A549 treated with Hydrocortisone at 1 μM for 4 hours (cell line): ENCODE data around the gene DCAKD. TPM values are rescaled to one million over a fixed set of nuclear protein-coding genes. Genes with fewer than 3 reads are reported as not detected.

Experiments used
- total RNA-seq: library from RNA; stranded (reverse); fragments of 200-300 nt; extraction: Qiagen RNA extraction; gene quantifications from 5 replicates; pipeline ENCODE4 v1.2.3, GENCODE V29; 2022

DCAKD gene
- total RNA-seq = 15.9 to 19.3 TPM (median 18.0 TPM) in 5 replicates

GRCh38 chr17:45051060-45051719 is at the start of gene DCAKD:
Gene DCAKD, minus strand, starts transcription at chr17:45051632. Its CDS starts 16,747 bp downstream, at chr17:45034885.

GRCh38 chr17:45060797-45061605 is 9.6 kb upstream of the DCAKD start, which contains the start of gene NMT1:
Gene NMT1, plus strand, starts transcription at chr17:45061317. Its CDS starts 13 bp downstream, at chr17:45061330.

Other genes starting within 250 kb of the DCAKD start
- gene GJC1, start 221.3 kb downstream of the DCAKD start, total RNA-seq = 23.1 to 34.0 TPM (median 28.6 TPM) in 5 replicates
- not detected in 5 replicates for gene HIGD1B, start 203.7 kb downstream of the DCAKD start, total RNA-seq
- gene EFTUD2, start 152.2 kb downstream of the DCAKD start, total RNA-seq = 135 to 203 TPM (median 145 TPM) in 5 replicates
- gene GFAP, start 136.1 kb downstream of the DCAKD start, total RNA-seq = 0.55 to 1.2 TPM (median 0.68 TPM) in 5 replicates
- 32.9 to 38.1 TPM (median 37.3 TPM) in 5 replicates for gene KIF18B, start 103.9 kb downstream of the DCAKD start, total RNA-seq
- gene C1QL1, start 83.3 kb downstream of the DCAKD start, total RNA-seq = 15.2 to 32.8 TPM (median 28.1 TPM) in 5 replicates
- 170 to 365 TPM (median 187 TPM) in 5 replicates for gene NMT1, start 9.7 kb upstream of the DCAKD start, total RNA-seq
- gene PLCD3, start 80.9 kb upstream of the DCAKD start, total RNA-seq = 150 to 181 TPM (median 175 TPM) in 5 replicates
- gene ACBD4, start 84.1 kb upstream of the DCAKD start, total RNA-seq = 6.3 to 7.7 TPM (median 6.5 TPM) in 5 replicates
- gene HEXIM1, start 96.8 kb upstream of the DCAKD start, total RNA-seq = 39.5 to 51.7 TPM (median 44.6 TPM) in 5 replicates
- gene HEXIM2, start 110.2 kb upstream of the DCAKD start, total RNA-seq = 13.7 to 19.3 TPM (median 15.3 TPM) in 5 replicates
- 33.0 to 34.4 TPM (median 33.5 TPM) in 5 replicates for gene FMNL1, start 170.3 kb upstream of the DCAKD start, total RNA-seq
- 0.07 to 0.18 TPM (median 0.14 TPM) in 4 of 5 replicates, not detected in the other for gene SPATA32, start 210.5 kb upstream of the DCAKD start, total RNA-seq